PC-3 (cell line): ENCODE results near the gene GPR82.

Experiments used
- EZH2 ChIP-seq: fragments of 300-600 bp; sonication (generic); IDR thresholded peaks from one replicate; pipeline ENCODE4 v1.6.1; 2017; ENCODE audit warnings: antibody characterized with exemption, mild to moderate bottlenecking, low read length; ENCODE audit not compliant: unreplicated experiment
- TF ChIP-seq, protein P1 (sequence below): fragments of 300-600 bp; sonication (generic); conservative IDR thresholded peaks from 2 replicates; pipeline ENCODE4 v1.5.1; 2017; ENCODE audit warnings: antibody characterized with exemption, low read depth, mild to moderate bottlenecking, low read length

DNA sequence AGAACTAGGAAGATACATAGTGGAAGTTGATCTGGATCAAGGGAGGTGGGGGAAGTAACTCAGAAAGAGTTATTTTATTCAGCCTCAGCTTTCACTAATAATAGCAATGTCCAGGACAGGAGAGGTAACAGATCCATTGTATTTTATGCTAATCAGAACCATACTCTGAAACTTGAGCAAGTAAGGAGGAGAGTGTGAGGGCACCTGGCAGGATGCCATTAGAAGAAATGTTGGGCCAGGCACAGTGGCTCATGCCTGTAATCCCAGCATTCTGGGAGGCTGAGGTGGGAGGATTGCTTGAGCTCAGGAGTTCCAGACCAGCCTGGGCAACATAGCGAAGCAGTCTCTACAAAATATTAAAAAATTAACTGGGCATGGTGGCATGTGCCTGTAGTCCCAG lies 18.9 kb upstream of the GPR82 start:
- TF ChIP-seq, protein P1, sequence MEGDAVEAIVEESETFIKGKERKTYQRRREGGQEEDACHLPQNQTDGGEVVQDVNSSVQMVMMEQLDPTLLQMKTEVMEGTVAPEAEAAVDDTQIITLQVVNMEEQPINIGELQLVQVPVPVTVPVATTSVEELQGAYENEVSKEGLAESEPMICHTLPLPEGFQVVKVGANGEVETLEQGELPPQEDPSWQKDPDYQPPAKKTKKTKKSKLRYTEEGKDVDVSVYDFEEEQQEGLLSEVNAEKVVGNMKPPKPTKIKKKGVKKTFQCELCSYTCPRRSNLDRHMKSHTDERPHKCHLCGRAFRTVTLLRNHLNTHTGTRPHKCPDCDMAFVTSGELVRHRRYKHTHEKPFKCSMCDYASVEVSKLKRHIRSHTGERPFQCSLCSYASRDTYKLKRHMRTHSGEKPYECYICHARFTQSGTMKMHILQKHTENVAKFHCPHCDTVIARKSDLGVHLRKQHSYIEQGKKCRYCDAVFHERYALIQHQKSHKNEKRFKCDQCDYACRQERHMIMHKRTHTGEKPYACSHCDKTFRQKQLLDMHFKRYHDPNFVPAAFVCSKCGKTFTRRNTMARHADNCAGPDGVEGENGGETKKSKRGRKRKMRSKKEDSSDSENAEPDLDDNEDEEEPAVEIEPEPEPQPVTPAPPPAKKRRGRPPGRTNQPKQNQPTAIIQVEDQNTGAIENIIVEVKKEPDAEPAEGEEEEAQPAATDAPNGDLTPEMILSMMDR = no peak
- TF ChIP-seq EZH2 = no peak
